Measurements from ENCODE around the gene SRRT.
A peak's percentile ranks its signal among the peaks of the same experiment; 100 is the strongest.

The SRRT gene, protein sequence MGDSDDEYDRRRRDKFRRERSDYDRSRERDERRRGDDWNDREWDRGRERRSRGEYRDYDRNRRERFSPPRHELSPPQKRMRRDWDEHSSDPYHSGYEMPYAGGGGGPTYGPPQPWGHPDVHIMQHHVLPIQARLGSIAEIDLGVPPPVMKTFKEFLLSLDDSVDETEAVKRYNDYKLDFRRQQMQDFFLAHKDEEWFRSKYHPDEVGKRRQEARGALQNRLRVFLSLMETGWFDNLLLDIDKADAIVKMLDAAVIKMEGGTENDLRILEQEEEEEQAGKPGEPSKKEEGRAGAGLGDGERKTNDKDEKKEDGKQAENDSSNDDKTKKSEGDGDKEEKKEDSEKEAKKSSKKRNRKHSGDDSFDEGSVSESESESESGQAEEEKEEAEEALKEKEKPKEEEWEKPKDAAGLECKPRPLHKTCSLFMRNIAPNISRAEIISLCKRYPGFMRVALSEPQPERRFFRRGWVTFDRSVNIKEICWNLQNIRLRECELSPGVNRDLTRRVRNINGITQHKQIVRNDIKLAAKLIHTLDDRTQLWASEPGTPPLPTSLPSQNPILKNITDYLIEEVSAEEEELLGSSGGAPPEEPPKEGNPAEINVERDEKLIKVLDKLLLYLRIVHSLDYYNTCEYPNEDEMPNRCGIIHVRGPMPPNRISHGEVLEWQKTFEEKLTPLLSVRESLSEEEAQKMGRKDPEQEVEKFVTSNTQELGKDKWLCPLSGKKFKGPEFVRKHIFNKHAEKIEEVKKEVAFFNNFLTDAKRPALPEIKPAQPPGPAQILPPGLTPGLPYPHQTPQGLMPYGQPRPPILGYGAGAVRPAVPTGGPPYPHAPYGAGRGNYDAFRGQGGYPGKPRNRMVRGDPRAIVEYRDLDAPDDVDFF

DNA sequence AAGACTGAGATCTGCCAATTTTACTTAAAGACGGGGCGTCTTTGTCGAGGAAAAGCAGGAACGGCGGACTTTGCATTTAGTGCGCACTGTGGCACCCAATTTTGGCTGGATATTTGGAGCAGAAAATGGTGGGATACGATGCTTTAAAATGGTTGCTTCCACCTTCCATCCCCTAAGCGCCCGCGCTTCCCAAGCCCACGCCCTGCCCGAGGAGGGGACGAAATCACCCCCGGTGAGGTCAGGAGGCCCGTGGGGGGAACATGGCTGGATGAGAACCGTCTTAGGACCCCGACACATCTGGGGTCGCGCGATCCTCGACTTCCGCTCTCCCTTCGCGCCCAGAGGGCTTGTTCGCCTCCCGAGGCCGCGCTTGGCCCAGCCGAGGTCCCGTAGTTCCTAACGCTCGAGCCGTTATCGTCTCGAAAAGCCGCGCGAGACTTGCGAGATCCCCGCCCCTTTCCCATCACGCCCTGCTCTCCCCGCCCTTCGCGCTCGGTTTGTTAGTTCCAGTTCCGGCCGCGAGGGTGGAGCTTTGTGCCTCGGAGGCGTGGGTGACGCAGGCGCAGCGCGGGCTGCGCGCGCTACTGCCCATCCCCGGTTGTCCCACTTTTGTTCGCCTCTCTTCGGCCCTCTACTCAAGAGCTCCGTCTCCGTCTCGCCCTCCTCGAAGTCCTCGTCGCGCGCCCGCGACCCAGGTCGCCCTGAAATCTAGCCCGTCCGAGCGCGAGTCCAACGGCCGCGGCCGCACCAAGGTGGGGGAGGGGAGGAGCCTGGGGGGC lies at the start of gene SRRT:
Gene SRRT (plus strand): TSS at position 527 of the 779 bp plus-strand sequence. CDS start 488 bp downstream, outside the sequence.
- DNase-seq: peak; percentile 98 to 99
- Mint-ChIP-seq H3K4me1 (peaks cover 61% of the 10 kb centered on the region), H3K27ac (peak within 1 kb of the TSS; percentile 98 to 99), H3K4me3 (peak within 1 kb of the TSS; percentile 96 to 99), H3K27me3 (no peaks in the 10 kb centered on the region), H3K9me3 (no peaks in the 10 kb centered on the region)
- peak; percentile 93 for ATAC-seq

DNA sequence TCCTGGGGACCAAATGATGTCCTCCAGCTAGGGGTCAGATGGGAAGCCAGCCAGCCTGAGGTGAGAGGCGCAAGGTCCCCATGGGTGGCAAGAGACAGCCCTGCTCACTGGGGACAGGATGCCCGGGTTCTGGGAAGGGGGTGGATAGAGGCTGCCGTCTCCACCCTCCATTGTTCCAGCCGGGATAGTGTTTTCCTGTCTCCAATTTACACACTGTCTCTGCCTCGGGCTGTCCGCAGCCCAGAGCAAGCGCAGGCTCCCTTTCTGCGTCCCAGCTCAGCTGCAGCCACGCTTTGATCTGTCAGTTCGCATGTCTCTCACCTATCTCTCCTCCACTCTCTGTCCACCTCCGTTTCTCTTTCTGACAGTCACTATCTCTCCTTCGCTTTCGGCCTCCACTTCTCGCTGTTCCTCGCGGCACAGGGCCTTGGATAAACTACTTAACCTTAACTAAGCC lies 49.7 kb upstream of the SRRT start:
- DNase-seq (no peak), ATAC-seq (no peak)
- Mint-ChIP-seq H3K27me3 (peaks cover 54% of the 10 kb centered on the region), H3K9me3 (no peaks in the 10 kb centered on the region), H3K4me1 (peaks cover 27% of the 10 kb centered on the region), H3K27ac (peak overlapping the region in 1 of 2 donors; percentile 62), H3K4me3 (no peak overlapping the region)

DNA sequence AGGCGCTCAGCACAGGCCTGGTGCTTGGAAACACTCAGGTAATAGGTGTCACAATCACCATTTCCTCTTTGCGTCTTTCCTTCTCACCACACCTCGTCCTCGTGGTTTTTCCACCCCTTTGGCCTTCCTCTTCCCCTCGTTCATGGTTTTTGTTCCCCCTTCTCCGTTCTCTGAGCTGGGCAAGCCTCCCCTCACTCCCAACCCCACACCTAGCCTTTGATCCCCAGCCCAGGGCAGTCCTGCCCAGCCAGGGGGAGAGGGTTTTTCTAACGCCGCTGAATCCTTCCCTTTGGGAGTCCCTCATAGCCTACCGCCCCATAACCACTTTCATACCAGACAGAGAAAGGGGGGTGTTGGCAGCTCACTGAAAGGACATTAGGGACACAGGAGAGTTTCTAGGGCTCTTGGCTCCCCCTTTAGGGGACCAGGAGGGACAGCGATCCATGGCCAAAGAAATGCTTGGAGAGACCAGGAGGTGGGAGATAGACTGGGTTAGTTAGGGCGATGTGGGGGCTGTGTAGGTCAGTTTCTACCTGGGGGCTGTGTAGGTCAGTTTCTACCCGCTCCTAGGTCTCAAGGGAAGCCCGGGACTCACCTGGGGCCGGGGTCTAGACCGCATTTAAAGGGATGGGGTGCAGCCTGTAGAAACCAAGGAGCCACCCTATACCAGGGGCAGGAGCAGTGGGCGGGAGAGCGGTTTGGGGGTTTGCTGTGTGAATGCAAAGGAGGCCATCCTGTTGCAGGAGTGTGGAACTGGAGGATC lies 49.0 kb upstream of the SRRT start:
- H3K4me1 Mint-ChIP-seq: peaks cover 27% of the 10 kb centered on the region
- H3K27me3 Mint-ChIP-seq: peaks cover 54% of the 10 kb centered on the region
- H3K9me3 Mint-ChIP-seq: no peaks in the 10 kb centered on the region
- peak overlapping the region; percentile 8 to 31 for H3K27ac Mint-ChIP-seq
- DNase-seq (no peak), ATAC-seq (no peak)
- H3K4me3 Mint-ChIP-seq: peak overlapping the region; percentile 68

DNA sequence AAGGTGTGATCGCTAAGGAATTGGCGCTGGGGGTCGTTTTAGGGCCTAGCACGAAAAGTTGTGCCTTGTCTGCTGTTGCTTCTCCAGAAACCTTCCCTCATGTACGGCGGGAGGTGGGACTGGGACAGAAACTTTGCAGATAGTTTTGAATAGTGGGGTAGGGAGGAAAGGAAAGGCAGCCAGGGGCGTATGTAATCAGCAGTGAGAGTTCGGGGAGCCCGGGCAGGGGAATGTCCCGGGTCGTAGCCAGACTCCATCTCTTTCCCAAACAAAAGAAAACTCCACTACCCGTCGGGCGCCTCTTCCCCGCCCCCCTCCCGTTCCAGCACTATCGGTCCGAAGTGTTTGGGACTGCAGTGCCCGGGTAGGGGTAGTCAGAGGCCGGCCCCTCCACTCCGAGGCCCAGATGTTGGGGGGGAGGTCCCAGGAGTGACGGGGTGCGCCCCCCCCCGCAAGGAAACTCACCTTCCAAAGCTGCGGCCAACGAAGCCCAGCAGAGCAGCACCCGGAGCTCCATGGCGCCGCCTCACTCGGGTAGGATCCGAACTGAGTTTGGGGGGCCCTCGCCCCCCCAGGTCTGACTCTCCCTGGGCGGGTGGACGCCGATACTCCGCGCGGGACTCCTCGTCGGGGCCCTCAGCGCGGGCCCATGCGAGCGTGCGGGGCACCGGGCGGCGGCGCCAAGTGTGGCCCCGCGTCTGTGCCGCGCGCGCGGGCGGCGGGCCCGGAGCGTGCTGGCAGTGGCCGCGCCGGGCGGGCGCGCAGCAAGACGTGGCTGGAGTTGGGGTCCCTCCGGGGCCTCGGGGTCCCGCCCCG lies 48.2 kb upstream of the SRRT start:
- Mint-ChIP-seq H3K4me1 (peaks cover 27% of the 10 kb centered on the region), H3K4me3 (peak overlapping the region; percentile 68), H3K27me3 (peaks cover 54% of the 10 kb centered on the region), H3K27ac (no peak overlapping the region), H3K9me3 (no peaks in the 10 kb centered on the region)
- DNase-seq (no peak), ATAC-seq (peak; percentile 69)

DNA sequence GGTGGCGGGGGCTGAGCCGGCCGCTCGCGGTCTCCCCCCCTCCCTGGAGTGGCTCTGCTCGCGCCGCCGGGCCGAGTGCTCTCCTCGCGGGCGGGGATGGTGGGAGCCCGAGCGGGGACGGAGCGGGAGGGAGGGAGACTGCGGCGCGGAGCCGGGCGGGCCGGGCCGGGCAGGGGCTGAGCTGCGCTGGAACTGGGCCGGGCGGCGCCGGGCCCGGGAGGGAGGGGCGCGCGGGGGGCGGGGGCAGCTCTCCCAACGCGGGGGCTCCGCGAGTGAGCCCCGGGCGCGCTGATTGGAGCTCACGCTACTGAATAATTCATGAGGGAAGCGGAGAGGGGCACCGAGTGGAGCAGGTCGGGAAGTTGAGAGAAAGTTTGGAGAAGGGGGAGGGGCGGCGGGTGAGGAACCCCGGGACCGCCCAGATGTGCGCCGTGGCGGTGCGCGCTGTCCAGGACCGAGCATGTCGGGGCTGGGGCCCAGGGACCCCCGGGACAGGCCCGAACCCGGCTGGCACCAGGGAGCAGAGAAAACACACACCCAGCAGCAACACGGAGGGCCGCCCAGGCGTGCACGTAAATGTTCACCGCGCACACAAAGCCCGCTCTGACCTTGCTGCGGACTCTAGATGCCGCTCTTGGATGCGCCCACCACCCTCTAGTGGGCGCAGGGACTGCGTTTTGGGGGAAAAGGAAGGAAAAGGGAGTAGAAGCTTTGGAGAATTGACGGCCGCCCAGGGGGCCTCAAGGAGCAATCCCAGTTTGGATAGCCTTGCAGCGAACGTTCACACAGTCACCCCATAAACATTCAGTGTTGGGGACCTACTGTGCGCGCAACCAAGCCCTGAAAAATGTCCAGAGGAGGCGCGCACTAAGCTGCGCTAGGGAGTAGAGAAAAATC lies 47.3 kb upstream of the SRRT start, which contains the start of gene EPHB4:
Gene EPHB4 (minus strand): TSS at position 194 of the 897 bp plus-strand sequence. CDS start 493 bp downstream, outside the sequence.
- H3K4me1 Mint-ChIP-seq: peaks cover 27% of the 10 kb centered on the region
- H3K9me3 Mint-ChIP-seq: no peaks in the 10 kb centered on the region
- no peak within 1 kb of the TSS for H3K27ac Mint-ChIP-seq
- ATAC-seq: peak; percentile 61
- peak within 1 kb of the TSS; percentile 74 to 75 for H3K4me3 Mint-ChIP-seq
- peaks cover 54% of the 10 kb centered on the region for H3K27me3 Mint-ChIP-seq
- DNase-seq: no peak

DNA sequence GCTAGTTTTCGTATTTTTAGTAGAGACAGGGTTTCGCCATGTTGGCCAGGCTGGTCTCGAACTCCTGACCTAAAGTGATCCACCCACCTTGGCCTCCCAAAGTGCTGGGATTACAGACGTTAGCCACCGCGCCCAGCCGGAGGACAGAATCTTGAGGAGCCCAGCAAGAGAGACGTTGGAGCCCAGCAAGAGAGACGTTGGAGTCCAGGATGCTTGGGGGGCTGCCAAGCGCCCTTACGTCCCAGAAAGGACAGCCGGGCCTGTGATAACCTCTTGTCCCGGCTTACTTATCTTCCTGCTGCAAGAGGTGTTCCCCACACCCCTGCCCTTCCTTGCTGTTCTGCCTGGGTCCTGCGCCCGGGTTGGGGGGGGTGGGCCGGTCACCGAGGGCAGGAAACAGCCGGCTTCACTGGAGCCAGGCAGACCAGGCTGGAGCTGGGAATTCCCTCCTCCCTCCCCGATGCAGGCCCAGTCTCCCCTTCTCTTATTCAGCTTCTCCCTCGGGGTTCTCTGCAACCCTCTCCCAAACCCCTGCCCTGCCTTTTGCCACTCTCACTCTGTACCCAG lies 45.7 kb upstream of the SRRT start:
- Mint-ChIP-seq H3K4me1 (peaks cover 27% of the 10 kb centered on the region), H3K27ac (no peak overlapping the region), H3K27me3 (peaks cover 53% of the 10 kb centered on the region), H3K4me3 (peak overlapping the region in 1 of 2 donors; percentile 8), H3K9me3 (no peaks in the 10 kb centered on the region)
- ATAC-seq (no peak), DNase-seq (no peak)

DNA sequence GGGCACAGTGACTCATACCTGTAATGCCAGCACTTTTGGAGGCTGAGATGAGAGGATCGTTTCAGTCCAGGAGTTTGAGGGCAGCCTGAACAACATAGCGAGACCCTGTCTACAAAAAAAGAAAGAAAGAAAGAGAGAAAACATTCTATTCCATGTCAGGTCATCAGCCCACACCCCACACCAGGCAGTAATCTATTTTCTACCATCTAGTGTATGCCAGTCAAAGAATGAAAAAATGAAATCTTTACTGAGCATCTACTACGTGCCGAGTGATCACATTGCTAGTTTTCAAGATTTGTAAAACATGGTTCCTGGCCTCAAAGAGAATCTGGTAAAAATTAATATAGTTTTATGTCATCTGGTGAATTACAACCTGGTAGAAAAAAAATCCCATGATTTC lies 44.5 kb upstream of the SRRT start:
- H3K27me3 Mint-ChIP-seq: peaks cover 41% of the 10 kb centered on the region
- H3K9me3 Mint-ChIP-seq: no peaks in the 10 kb centered on the region
- no peak for DNase-seq
- H3K4me3 Mint-ChIP-seq: no peak overlapping the region
- no peak for ATAC-seq
- H3K27ac Mint-ChIP-seq: no peak overlapping the region
- peaks cover 27% of the 10 kb centered on the region for H3K4me1 Mint-ChIP-seq

DNA sequence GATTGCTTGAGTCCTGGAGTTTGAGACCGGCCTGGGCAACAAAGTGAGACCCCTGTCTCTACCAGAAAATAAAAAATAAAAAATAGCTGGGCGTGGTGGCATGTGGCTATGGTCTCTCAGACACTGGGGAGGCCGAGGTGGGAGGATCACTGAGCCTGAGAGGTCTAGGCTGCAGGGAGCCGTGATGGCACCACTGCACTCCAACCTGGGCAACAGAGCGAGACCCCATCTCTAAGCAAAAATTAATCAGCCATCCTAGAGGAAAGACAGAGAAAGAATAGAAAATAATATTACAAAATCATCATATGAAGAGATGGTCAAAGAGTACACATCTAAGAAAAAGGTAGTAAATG lies 42.6 kb upstream of the SRRT start:
- no peak overlapping the region for H3K4me3 Mint-ChIP-seq
- H3K4me1 Mint-ChIP-seq: peaks cover 20% of the 10 kb centered on the region
- ATAC-seq (no peak), DNase-seq (no peak)
- H3K27ac Mint-ChIP-seq: no peak overlapping the region
- H3K9me3 Mint-ChIP-seq: no peaks in the 10 kb centered on the region
- peaks cover 25% of the 10 kb centered on the region for H3K27me3 Mint-ChIP-seq

DNA sequence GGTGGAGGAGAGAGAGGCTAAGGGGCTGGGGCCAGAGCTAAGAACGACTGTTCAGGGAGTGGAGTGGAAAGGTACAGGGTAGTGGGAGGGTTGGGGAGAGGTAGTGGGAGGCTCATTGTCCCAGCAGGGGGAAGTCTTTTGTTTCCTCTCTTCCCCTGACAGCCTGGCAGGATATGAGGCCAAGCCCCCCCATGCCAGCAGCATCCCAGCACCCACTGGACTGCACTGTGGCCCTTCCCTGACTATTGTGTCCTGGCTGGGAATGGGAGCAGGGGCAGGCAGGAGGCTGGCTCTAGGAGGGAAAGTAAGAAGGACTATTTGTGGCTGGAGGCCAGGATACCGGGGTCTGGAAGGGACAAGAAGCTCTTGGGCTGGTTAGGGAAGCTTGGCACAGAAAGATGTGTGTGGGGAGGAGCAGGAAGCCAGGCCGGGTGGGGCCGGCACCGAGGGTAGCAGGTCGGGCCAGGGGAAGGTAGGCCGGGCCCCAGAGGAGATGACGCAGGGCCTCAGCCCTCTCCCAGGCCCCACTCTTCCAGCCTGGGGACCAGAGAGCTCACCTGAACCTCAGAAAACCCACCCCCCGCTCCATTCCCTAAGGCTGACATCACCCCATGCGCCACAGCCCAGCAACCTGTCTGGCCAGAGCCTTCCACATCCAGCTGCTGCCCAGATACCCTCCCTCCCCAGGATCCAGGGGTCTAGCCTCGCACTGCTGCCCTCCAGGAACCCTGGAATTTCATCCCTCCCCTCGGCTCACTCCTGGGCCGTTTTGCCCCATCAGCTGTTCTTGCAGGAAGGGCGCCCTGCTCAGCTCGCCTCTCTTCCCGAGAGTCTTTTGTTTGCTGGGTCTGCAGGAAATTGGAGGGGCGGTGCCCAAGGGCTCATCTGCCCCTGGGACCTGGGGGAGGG lies 38.7 kb upstream of the SRRT start:
- DNase-seq (no peak), ATAC-seq (no peak)
- no peaks in the 10 kb centered on the region for H3K9me3 Mint-ChIP-seq
- peaks cover 7% of the 10 kb centered on the region for H3K4me1 Mint-ChIP-seq
- no peaks in the 10 kb centered on the region for H3K27me3 Mint-ChIP-seq
- peak overlapping the region in 1 of 2 donors; percentile 76 for H3K27ac Mint-ChIP-seq
- peak overlapping the region in 1 of 2 donors; percentile 20 for H3K4me3 Mint-ChIP-seq

DNA sequence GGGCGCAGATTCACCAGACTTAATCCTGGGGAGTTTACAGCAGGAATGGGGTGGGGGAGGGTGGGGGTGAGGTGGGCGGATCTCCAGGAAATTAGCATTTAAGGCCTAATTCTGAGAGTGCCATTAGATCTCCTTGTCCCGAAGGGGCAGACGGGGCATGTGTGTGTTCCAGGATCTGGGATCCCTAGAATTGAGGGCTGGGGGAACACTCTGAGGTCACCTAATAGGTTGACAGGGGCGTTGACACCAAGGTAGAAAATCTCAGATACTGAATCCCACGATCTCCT lies 38.1 kb upstream of the SRRT start:
- H3K27ac Mint-ChIP-seq: peak overlapping the region in 1 of 2 donors; percentile 94
- peaks cover 7% of the 10 kb centered on the region for H3K4me1 Mint-ChIP-seq
- ATAC-seq (no peak), DNase-seq (no peak)
- no peaks in the 10 kb centered on the region for H3K27me3 Mint-ChIP-seq
- H3K4me3 Mint-ChIP-seq: peak overlapping the region; percentile 67 to 80
- H3K9me3 Mint-ChIP-seq: no peaks in the 10 kb centered on the region

DNA sequence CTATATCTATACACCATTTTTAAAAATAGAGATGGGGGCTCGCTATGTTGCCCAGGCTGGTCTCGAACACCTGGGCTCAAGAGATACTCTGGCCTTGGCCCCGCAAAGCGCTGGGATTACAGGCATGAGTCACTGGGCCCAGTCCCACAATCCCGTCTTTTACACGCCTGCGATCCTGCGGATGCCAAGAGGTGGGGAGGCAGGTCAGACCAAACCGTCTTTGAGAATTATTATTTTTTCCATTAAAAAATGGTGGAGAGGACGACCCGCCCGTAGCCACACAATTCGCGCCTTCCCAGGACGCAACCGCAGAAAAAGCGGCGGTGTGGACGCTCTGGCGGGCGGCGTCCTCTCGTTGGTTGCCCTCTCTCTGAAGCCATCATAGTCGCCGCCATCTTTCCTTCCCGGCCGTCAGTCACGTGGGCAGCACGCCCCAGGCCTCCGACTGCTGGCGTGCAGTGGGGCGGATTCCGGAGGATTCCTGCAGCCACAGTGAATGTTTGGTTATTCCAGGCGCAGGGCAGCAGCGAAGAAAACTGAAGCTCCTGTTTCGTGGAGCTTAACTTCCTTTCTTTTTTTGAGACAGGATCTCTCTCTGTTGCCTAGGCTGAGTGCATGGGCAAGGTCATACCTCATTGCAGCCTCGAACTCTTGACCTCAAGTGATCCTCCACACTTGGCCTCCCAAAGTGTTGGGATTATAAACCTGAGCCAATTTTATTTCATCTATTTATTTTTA lies 37.6 kb upstream of the SRRT start:
- DNase-seq (peak; percentile 61 to 74), ATAC-seq (peak; percentile 93)
- Mint-ChIP-seq H3K9me3 (no peaks in the 10 kb centered on the region), H3K4me3 (peak overlapping the region; percentile 67 to 80), H3K27ac (peak overlapping the region; percentile 84 to 94), H3K4me1 (peaks cover 7% of the 10 kb centered on the region), H3K27me3 (no peaks in the 10 kb centered on the region)

DNA sequence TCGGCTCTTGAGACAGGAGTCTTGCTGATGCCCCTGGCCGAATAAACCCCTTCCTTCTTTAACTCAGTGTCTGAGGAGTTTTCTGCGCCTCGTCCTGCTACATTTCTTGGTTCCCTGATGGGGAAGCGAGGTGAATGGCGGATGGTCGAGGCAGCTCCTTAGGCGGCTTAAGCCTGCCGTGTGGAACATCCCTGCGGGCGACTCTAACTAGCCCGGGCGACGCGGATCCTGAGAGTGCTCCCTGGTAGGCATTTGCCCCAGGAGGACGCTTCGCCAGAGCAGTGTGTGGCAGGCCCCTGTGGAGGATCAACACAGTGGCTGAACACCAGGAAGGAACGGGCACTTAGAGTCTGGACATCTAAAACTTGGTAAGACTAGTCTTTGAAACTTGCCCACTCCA lies 35.5 kb upstream of the SRRT start:
- no peak overlapping the region for H3K4me3 Mint-ChIP-seq
- H3K4me1 Mint-ChIP-seq: peaks cover 7% of the 10 kb centered on the region
- no peak overlapping the region for H3K27ac Mint-ChIP-seq
- no peaks in the 10 kb centered on the region for H3K9me3 Mint-ChIP-seq
- ATAC-seq (no peak), DNase-seq (no peak)
- no peaks in the 10 kb centered on the region for H3K27me3 Mint-ChIP-seq
